Skin of body (tissue), 2 donors: ENCODE data around the gene MAST4. TPM values are rescaled to one million over a fixed set of nuclear protein-coding genes. Genes with fewer than 3 reads are reported as not detected.
A peak's percentile ranks its signal among the peaks of the same experiment; 100 is the strongest.
"Not testable (repeated sequence)": the region's sequence is repeated elsewhere in the genome, so short reads cannot be mapped to it uniquely, and the experiment has no call there.

Experiments
- DNase-seq: peaks from one replicate; lab custom pipeline; 2025; lab: John Stamatoyannopoulos, UW
- total RNA-seq: library from RNA; depleted of rRNA; stranded (reverse); fragments of >200 nt; gene quantifications from one replicate; pipeline ENCODE4 v1.2.3, GENCODE V29; 2014

MAST4 gene
- total RNA-seq, 1 donor from 2014 or later: 39.6 TPM

DNA sequence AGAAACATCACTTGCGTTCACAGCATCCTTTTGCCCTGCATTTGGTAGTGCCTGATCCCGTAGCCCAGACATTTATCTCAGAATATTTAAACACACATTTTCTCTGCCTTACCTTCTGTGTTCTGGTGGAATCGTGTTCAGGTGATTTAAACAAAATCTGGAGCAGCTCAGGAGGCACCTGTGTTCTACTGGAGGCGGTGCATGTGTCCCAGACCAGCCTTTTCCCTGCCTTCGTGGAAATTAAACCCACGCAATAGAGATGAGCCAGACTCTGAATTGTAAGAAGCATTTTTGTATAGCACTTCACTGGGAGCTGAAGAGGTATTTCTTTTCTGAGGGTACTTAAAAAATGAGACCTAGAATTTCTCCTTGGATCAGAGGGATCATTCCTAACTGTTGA lies 212.5 kb downstream of the MAST4 start:
- DNase-seq: no peak

GRCh38 chr5:66810151-66810550 lies 214.0 kb downstream of the MAST4 start:
- DNase-seq: no peak

GRCh38 chr5:66810848-66811261 lies 214.7 kb downstream of the MAST4 start:
- DNase-seq: no peak

DNA sequence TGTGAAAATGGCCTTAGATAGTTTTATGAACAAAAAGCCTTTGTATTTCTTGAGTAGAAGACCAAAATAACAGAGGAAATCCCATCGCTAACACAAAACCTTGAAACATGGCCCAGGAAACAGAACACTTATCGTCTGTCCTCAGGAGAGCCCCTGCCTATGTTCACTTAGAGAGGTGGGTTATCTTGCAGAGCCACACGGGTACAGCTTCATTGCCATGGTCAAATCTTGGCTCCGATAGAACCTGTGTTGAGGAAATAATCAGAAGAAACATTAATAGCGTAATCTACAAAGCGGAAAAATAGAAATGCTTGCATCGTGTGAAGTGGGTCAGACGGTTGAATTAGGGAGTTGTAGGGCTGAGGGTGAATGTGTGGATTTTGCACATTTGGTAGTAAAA lies 216.1 kb downstream of the MAST4 start:
- DNase-seq: no peak

GRCh38 chr5:66813306-66813705 lies 217.1 kb downstream of the MAST4 start:
- no peak for DNase-seq

DNA sequence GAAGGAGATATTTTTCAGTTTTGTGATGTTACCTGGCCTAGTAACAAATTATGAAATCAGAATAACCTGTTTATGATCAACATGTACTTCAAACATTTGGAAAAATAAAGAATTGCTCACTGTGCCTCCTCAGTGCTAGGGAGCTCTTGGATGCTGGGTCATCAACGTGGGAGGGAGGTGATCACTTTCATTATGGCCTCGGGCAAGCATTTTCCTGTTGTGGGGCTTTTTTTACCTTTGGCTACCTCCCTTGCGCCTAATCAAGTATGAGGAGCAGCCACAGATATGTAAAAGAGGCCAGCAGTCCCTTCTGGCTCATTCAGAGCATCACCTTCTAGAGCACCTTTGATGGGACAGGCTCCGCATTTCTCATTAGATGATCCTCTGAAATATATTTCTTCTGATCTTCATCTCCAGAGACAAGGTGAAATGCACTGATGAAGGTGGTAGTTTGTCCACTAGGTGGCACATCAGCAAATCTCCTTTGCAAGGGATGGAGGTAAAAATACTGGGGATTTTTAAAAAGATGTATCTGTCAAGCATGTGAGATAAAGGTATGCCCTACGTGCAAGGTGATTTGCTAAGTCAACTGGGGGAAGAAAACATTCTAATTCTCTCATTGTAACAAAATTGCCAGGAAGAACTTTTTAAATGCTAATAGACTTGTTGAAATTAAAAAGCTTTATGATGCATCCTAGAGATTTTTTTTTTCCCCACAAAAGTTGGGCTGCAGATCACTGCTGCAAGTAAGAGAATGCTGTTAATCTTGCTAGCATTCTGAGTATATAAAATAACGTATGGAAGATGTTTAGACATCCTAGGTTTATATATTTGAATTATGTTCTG lies 218.2 kb downstream of the MAST4 start:
- no peak for DNase-seq

- DNase-seq: no peak
Observed at GRCh38 chr5:66818304-66818934, 222.2 kb downstream of the MAST4 start.

- no peak for DNase-seq
Observed at GRCh38 chr5:66818935-66819328, 222.7 kb downstream of the MAST4 start.

DNA sequence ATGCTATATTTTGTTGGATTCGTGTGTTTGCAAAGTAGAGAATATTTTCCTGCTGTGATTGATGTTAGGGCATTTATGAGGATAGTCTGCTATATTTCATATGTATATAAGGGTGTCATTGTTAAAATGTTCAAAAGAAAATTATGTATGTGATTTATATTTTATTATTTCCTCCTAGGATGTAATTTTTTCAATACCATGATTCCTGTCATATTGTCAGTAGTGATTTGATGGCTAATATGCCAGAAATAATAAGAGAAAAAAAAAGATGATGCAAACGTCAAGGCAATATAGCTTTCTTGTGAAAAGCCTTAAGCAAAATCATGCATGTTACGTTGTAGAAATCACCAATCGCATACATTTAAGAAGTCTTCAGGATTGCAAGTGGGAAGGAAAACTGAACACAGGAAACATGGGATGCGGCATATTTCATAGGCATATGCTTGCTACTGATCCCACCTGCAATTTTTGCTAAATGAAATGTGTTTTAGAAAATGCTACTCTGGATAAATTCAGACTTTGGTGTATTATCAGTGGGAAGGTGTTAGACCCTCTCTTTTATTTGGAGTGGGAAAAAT lies 224.5 kb downstream of the MAST4 start:
- no peak for DNase-seq

GRCh38 chr5:66821688-66822429 lies 225.7 kb downstream of the MAST4 start:
- no peak for DNase-seq

DNA sequence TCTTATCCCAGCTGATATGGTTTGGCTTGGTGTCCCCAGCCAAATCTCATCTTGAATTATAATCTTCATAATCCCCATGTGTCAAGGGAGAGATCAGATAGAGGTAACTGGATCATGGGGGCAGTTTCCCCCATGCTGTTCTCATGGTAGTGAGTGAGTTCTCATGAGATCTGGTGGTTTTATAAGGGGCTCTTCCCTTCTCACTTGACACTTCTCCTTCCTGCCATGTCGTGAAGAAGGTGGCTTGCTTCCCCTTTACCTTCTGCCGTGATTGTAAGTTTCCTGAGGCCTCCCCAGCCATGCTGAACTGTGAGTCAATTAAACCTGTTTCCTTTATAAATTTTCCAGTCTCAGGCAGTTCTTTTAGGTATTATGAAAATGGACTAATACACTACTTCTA lies 226.7 kb downstream of the MAST4 start:
- not testable (repeated sequence) for DNase-seq

DNA sequence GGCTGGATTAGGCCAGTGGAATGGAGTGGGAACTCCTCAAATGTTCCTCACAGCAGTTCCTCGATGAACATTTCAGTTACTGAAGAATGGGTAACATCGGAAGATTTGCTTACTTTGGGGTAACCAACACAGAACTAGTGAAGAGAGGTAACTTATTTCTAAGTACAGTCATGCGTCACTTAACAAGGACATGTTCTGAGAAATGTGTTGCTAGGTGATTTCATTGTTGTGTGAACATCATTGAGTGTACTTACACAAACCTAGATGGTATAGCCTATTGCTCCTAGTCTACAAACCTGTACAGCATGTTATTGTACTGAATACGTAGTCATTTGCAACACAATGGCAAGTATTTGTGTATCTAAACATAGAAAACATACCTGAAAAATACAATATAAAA lies 228.3 kb downstream of the MAST4 start:
- DNase-seq: no peak

DNA sequence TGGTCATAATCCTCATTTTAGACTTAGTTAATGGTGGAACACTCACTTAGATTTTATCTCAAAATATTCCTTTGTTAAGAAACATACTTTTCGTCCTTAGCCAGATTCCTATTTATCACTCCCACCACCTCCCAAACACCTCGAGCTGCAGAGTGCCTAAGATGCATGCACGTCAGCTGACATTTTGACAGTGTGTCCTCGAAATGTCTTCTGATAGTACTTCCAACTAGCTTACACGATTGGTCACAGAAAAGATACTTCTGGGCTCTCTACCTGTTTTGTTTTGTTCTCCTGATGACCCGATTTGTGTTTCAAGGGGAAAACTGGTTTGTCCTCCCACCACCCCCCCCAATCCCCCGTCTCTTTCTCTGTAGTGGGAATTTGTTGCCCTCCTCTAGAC lies 230.1 kb downstream of the MAST4 start:
- DNase-seq: no peak

- DNase-seq: no peak
Observed at GRCh38 chr5:66826696-66827095, 230.5 kb downstream of the MAST4 start.

DNA sequence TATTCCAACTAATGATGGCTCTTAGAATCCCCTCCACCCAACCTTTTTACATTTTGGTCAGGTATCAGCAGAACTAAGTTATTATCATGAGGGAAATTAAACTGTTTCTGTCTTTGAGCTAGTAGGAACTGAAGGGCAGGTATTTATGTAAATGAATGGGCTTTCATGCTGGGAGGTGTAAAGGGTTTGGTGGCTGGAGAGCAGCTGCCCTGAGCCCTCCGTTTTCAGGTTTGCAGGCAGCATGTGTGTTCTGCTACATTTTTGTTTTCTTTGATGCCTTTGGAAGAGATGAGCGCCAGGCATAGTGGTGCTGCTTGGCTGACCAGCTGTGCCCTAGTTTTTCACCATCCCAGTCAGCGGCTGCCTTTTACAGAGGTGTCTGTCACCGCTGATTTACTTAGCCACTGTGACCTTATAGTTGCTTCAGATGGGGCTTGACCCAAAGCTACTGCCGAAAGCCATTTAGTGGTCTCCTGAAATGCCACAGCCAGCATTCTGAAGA lies 231.9 kb downstream of the MAST4 start:
- no peak for DNase-seq

DNA sequence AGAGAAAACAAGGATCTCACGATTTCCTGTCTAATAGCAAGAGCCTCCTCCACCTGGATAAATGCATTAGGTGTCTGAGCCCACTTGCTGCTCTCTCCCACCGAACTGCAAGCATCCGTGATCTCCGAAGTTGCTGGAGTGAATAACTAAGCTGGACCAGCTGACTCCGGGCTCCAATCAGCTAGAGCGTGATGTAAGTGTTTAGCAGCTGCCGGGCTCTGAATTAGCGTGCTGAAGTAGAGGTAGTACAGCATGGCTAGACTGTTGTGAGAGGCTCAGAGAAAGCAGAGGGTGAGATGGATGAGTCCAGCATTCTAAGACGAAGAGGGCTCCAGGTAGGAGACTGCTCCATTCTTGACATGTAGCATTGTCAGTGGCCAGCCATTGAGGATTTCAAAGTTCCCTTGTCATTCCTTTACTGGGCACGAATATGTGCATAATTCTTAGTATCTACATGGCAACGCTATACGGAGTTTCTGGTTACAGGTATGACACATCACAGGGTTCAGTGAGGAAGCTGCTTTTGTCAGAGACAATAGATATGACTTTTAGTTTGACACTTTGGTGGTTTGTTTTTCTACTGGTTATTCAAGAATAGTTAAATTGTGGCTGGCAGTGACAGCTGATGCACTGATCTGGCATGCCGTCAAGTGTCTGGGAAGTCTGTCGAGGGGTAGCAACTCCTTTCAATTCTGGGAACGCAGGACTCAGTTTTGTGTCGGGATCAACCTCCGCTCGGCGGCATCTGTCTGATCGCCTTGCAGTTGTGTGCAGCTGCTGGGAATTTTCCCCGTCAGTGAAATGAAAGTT lies 232.6 kb downstream of the MAST4 start:
- peak; percentile 92 for DNase-seq

- peak; percentile 91 for DNase-seq
Observed at GRCh38 chr5:66829358-66829674, 233.1 kb downstream of the MAST4 start.

DNA sequence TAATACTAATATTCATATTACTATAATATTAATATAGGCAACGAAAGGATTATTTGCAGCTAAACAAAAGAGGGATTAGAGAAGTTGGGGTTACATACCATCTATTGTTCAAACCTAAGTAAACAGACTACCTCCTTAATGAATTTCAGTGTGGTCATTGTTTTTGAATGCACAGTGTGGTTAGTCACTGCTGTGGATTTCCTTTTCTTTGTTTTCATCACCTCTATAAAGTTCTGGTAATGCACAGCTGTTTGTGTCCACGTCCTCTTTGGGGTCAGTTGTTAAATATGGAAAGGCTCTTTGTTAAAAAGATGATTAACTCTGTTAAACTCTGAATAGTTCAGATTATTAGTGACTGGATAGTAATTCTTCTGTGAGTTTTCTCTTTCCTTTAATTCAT lies 233.6 kb downstream of the MAST4 start:
- DNase-seq: no peak

DNA sequence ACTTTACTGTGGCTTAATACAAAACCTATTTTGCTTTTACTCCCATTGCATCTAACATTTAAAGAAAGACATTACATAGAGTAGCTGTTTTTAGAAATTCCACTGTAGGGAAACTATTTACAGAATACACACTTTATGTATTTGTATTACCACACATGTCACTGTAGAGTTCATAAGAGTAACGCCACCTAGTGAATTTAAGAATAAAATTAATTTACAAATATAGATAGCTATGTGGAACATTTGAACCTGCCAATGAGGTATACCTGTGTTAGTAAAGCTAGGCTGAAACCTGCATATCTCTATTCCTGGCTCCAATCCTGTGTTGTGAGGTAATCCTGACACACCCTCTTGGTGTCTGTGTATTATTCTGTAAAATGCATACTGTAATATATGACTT lies 234.4 kb downstream of the MAST4 start:
- no peak for DNase-seq

DNA sequence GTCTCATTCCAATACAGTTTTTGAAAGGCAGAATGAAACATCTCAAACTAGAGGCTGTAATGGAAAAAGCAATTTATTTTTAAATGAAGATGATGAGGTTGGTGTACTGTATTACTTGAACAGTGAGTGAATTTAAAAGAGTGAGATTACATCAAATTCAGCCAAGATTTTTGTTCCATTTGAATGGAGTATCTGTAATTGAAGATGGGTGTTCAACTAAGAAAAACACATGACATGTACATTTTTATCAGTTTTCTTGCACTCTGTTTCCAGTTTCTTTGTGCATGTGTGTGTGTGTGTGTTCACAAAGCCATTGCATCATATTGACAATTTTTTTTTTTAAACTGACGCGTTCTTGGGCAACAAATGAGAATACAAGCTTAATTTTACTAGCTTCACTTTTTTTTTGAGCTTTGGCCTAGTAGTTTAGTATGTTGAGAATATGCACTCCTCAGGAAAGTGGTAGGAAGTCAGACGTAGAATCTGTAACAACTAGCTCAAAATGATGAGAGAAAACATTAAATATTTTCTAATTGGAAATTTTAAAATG lies 243.5 kb downstream of the MAST4 start:
- DNase-seq: no peak

GRCh38 chr5:66840511-66841013 lies 244.4 kb downstream of the MAST4 start:
- no peak for DNase-seq
